ENCODE results near the gene RBM11. TPM values are rescaled to one million over a fixed set of nuclear protein-coding genes. Genes with fewer than 3 reads are reported as not detected.

Gene RBM11
- total RNA-seq, 1 donor from 2014 or later: not detected

GRCh38 chr21:14271053-14271452 lies 55.1 kb downstream of the RBM11 start:
- DNase-seq (ENCODE audit: low read depth in 2 of 2): no peak

- DNase-seq (ENCODE audit: low read depth in 2 of 2): no peak
These were observed 55.7 kb downstream of the RBM11 start for GRCh38 chr21:14271641-14272040.

DNA sequence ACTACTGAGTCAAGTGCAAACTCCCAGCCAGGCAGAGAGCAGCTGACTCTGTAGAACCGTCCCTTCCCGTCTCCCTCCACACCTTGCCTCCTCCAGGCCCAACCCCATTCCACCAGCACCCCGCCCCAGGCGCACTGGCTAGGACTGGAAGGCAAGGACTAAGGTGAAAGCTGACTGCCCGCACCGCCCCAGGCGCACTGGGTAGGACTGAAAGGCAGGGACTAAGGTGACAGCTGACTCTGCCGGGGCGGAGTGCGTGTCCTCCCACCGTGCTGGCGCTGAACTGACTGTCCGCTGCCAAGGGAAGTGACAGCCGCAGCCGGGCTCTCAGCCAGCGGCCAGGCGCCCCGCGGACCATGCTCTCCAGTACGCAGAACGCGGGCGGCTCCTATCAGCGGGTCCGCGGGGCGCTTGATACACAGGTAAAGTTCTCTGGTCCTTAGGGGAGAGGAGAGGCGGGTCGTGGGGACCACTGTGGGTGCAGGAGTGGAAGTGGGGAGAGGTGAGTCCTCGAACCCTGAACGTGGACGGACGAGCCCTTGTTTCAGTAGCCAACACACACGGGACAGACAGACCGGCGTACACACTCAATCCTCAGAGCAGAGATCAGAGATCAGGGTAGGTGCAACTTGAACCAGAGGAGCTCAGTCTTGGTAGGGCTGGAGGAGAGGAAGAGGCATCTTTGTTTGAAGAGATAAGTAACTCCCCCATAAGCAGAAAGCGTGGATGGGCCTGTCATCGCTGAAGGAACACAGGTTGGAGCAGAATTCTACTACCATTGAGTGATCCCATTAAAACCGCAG lies 58.0 kb downstream of the RBM11 start:
- DNase-seq (ENCODE audit: low read depth in 2 of 2): peak; percentile 56 to 76

DNA sequence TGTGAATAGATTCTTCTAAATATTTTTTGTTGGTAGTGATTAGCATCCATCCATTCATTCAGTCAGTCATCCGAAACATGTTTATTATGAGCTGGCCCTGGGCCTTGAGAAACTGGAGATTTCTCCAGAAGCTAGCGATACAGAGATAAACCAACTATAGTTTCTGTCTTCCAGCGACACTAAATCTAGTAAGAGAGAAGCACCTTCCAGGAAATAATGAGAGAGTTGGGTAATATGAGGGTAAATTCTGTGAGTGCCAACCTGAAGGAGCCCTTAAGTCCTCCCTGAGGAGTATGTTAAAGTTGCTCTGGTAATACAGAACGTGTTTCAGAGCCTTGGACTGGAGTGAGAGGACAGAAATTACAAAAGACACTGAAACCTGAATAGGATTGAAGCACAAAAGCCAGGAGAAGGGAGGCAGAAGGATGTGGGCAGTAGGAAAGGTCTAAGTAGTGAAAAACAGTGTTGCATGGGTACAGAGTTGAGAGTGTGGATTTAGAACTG lies 59.8 kb downstream of the RBM11 start:
- DNase-seq (ENCODE audit: low read depth in 2 of 2): no peak

Other genes with a start within 250 kb of the RBM11 start
- gene LIPI, start 5.2 kb upstream of the RBM11 start, total RNA-seq: not detected in 2 replicates
- gene HSPA13, start 167.0 kb downstream of the RBM11 start, total RNA-seq: 36.3 and 39.2 TPM in 2 replicates

Data from dermis microvascular lymphatic vessel endothelial cell (primary cell).